H1 (cell line): ENCODE data around the gene TPRG1L. TPM values are rescaled to one million over a fixed set of nuclear protein-coding genes. Genes with fewer than 3 reads are reported as not detected.

Source experiments
- CTCF ChIA-PET: fragments of 300-600 bp; sonication (Branson Sonifier 250); formaldehyde crosslinking; loops from one replicate; lab custom pipeline; 2021; ENCODE audit not compliant: partially characterized antibody; lab: Charles Lee
- POLR2A ChIA-PET: fragments of 300-600 bp; sonication (Branson Sonifier 250); formaldehyde crosslinking; loops from one replicate; lab custom pipeline; 2021; ENCODE audit warnings: inconsistent platforms; ENCODE audit not compliant: partially characterized antibody; lab: Charles Lee
- DNase-seq, 2 experiments: peaks; one replicate each; pipeline versions ENCODE4 v3.0.0 to v3.0.0-alpha.2; 2010 to 2022; ENCODE audit warnings: low spot score in 2 of 2, low read depth in 1 of 2, mixed read lengths in 1 of 2
- FAIRE-seq: peaks from 2 replicates; lab custom pipeline; 2011; peaks lifted over from hg19 to GRCh38; lab: Jason Lieb, UNC
- H2AFZ ChIP-seq: 2 replicates; pipeline ENCODE4 v1.8.1; 2012; ENCODE audit warnings: low read length, inconsistent platforms
- H2AK5ac ChIP-seq: 2 replicates; pipeline ENCODE4 v1.6.1; 2013; ENCODE audit warnings: low read depth, low read length
- H2BK120ac ChIP-seq: replicated peaks from 2 replicates; pipeline ENCODE3; 2013; ENCODE audit warnings: low read depth, low read length, inconsistent platforms
- H2BK12ac ChIP-seq: 2 replicates; pipeline ENCODE4 v1.6.1; 2013; ENCODE audit warnings: low read depth, low read length
- H2BK15ac ChIP-seq: 2 replicates; pipeline ENCODE4 v1.6.1; 2013; ENCODE audit warnings: low read length
- H2BK20ac ChIP-seq: 2 replicates; pipeline ENCODE4 v1.6.1; 2013; ENCODE audit warnings: low read length
- H2BK5ac ChIP-seq: 2 replicates; pipeline ENCODE4 v1.6.1; 2013; ENCODE audit warnings: low read depth, low read length
- H3K14ac ChIP-seq: 2 replicates; pipeline ENCODE4 v1.6.1; 2013; ENCODE audit warnings: inconsistent platforms; ENCODE audit not compliant: insufficient read length
- H3K18ac ChIP-seq: 2 replicates; pipeline ENCODE4 v1.6.1; 2013; ENCODE audit warnings: low read length; ENCODE audit errors: extremely low read depth
- H3K23ac ChIP-seq: 2 replicates; pipeline ENCODE4 v1.6.1; 2013; ENCODE audit warnings: inconsistent platforms; ENCODE audit not compliant: insufficient read length
- H3K23me2 ChIP-seq: 2 replicates; pipeline ENCODE4 v1.6.1; 2013; ENCODE audit warnings: low read depth, low read length
- H3K27ac ChIP-seq: 2 replicates; pipeline ENCODE4 v1.6.1; 2011; ENCODE audit warnings: low read depth, low read length, inconsistent platforms
- H3K27me3 ChIP-seq, 4 experiments: replicated peaks in 1 of 4; 1 replicate in 1 of 4; 2 replicates in 3 of 4; pipeline versions ENCODE4 v1.6.1 to v1.8.1; 2011 to 2013; ENCODE audit warnings: low read length in 3 of 4, mild to moderate bottlenecking in 3 of 4, inconsistent platforms in 2 of 4, mixed read lengths in 2 of 4, moderate library complexity in 1 of 4; ENCODE audit not compliant: control insufficient read depth in 3 of 4, insufficient read depth in 3 of 4; ENCODE audit errors: extremely low read depth in 1 of 4
- H3K36me3 ChIP-seq, 4 experiments: 2 replicates each; pipeline versions ENCODE4 v1.6.1 to v1.8.1; 2011 to 2013; ENCODE audit warnings: mild to moderate bottlenecking in 4 of 4, low read length in 3 of 4, moderate library complexity in 2 of 4, control low read depth in 1 of 4, inconsistent platforms in 1 of 4; ENCODE audit not compliant: insufficient read depth in 4 of 4, control insufficient read depth in 2 of 4
- H3K4ac ChIP-seq: replicated peaks from 2 replicates; pipeline ENCODE3; 2013; ENCODE audit warnings: low read length, low read depth, mixed read lengths, inconsistent platforms; ENCODE audit not compliant: insufficient read length
- H3K4me1 ChIP-seq, 4 experiments: replicated peaks in 1 of 4; 1 replicate in 1 of 4; 2 replicates in 3 of 4; pipeline versions ENCODE4 v1.6.1 to v1.8.1; 2011 to 2013; ENCODE audit warnings: low read length in 3 of 4, inconsistent platforms in 2 of 4, mixed read lengths in 1 of 4; ENCODE audit not compliant: insufficient read depth in 4 of 4, control insufficient read depth in 3 of 4
- H3K4me2 ChIP-seq, 2 experiments: 2 replicates each; pipeline versions ENCODE4 v1.6.1 to v1.8.1; 2011 to 2013; ENCODE audit warnings: low read depth in 2 of 2, low read length in 2 of 2, control low read depth in 1 of 2, inconsistent platforms in 1 of 2, mild to moderate bottlenecking in 1 of 2; ENCODE audit not compliant: insufficient read depth in 1 of 2
- H3K4me3 ChIP-seq, 4 experiments: fragments of 200-600, 300-600 bp in 1 of 4; sonication (generic), shearing (Covaris generic), sonication (Bioruptor Twin) in 1 of 4; 2 replicates each; pipeline versions ENCODE4 v1.5.1 to v1.8.1; 2011 to 2016; ENCODE audit warnings: low read length in 4 of 4, low read depth in 3 of 4, control low read depth in 2 of 4, inconsistent platforms in 2 of 4, mild to moderate bottlenecking in 2 of 4, mixed read lengths in 1 of 4, moderate library complexity in 1 of 4; ENCODE audit not compliant: insufficient read depth in 2 of 4; ENCODE audit errors: extremely low read depth in 1 of 4
- H3K56ac ChIP-seq: replicated peaks from 2 replicates; pipeline ENCODE3; 2013; ENCODE audit warnings: low read depth, mild to moderate bottlenecking, mixed read lengths, low read length, inconsistent platforms; ENCODE audit not compliant: insufficient read length
- H3K79me1 ChIP-seq: 2 replicates; pipeline ENCODE4 v1.6.1; 2013; ENCODE audit warnings: low read depth, low read length, control low read depth
- H3K79me2 ChIP-seq, 2 experiments: 2 replicates each; pipeline versions ENCODE4 v1.6.1 to v1.8.1; 2012 to 2013; ENCODE audit warnings: low read length in 2 of 2, mild to moderate bottlenecking in 2 of 2, inconsistent platforms in 1 of 2; ENCODE audit not compliant: insufficient read depth in 2 of 2, control insufficient read depth in 1 of 2
- H3K9ac ChIP-seq, 4 experiments: replicated peaks in 1 of 4; 1 replicate in 1 of 4; 2 replicates in 3 of 4; pipeline versions ENCODE4 v1.6.1 to v1.8.1; 2011 to 2013; ENCODE audit warnings: low read depth in 3 of 4, low read length in 3 of 4, control low read depth in 2 of 4, mild to moderate bottlenecking in 2 of 4, moderate library complexity in 2 of 4, inconsistent platforms in 1 of 4; ENCODE audit errors: extremely low read depth in 1 of 4
- H3K9me3 ChIP-seq, 2 experiments: 2 replicates each; pipeline versions ENCODE4 v1.6.1 to v1.8.1; 2012 to 2013; ENCODE audit warnings: mild to moderate bottlenecking in 2 of 2, moderate library complexity in 2 of 2, control low read depth in 1 of 2, inconsistent platforms in 1 of 2, low read depth in 1 of 2, low read length in 1 of 2, mixed read lengths in 1 of 2; ENCODE audit not compliant: insufficient read depth in 2 of 2
- H4K20me1 ChIP-seq, 2 experiments: replicated peaks in 1 of 2; 2 replicates each; pipeline versions ENCODE3 to v1.8.1; 2011 to 2013; ENCODE audit warnings: inconsistent platforms in 2 of 2, low read length in 2 of 2, mild to moderate bottlenecking in 1 of 2; ENCODE audit not compliant: insufficient read depth in 2 of 2, control insufficient read depth in 1 of 2
- H4K5ac ChIP-seq: 2 replicates; pipeline ENCODE4 v1.6.1; 2013; ENCODE audit warnings: low read length, low read depth, mixed read lengths, inconsistent platforms; ENCODE audit not compliant: insufficient read length
- H4K8ac ChIP-seq: 2 replicates; pipeline ENCODE4 v1.8.0; 2013; ENCODE audit warnings: mild to moderate bottlenecking, moderate library complexity, low read length, inconsistent platforms; ENCODE audit not compliant: insufficient read depth; ENCODE audit errors: extremely low read depth
- H4K91ac ChIP-seq: replicated peaks from 2 replicates; pipeline ENCODE3; 2013; ENCODE audit warnings: low read length, mixed read lengths, inconsistent platforms; ENCODE audit not compliant: insufficient read length
- ATF2 ChIP-seq: IDR thresholded peaks from 2 replicates; pipeline ENCODE4 v1.6.1; 2012; ENCODE audit warnings: low read length, inconsistent platforms
- BRCA1 ChIP-seq: IDR thresholded peaks from 2 replicates; pipeline ENCODE4 v1.6.1; 2012; ENCODE audit warnings: low read depth, low read length, improper control_type of control experiment
- CHD1 ChIP-seq: IDR thresholded peaks from 2 replicates; pipeline ENCODE4 v1.6.1; 2012; ENCODE audit warnings: low read depth, low read length, improper control_type of control experiment
- CHD2 ChIP-seq: IDR thresholded peaks from 2 replicates; pipeline ENCODE4 v1.6.1; 2012; ENCODE audit warnings: low read length, improper control_type of control experiment
- CTBP2 ChIP-seq: IDR thresholded peaks from 2 replicates; pipeline ENCODE4 v1.7.0; 2011; ENCODE audit warnings: borderline replicate concordance, mild to moderate bottlenecking, moderate library complexity, mixed read lengths, low read length; ENCODE audit not compliant: insufficient read depth, insufficient read length
- EP300 ChIP-seq, 2 experiments: IDR thresholded peaks; 1 replicate in 1 of 2; 2 replicates in 1 of 2; pipeline ENCODE4 v1.6.1; 2011 to 2012; ENCODE audit warnings: low read depth in 2 of 2, low read length in 2 of 2, mild to moderate bottlenecking in 2 of 2, borderline replicate concordance in 1 of 2, inconsistent platforms in 1 of 2, moderate library complexity in 1 of 2
- HDAC2 ChIP-seq, 2 experiments: fragments of 300-600 bp in 1 of 2; sonication (generic) in 1 of 2; IDR thresholded peaks; 2 replicates each; pipeline ENCODE4 v1.6.1; 2011 to 2012; ENCODE audit warnings: low read depth in 2 of 2, low read length in 2 of 2, mild to moderate bottlenecking in 2 of 2, moderate library complexity in 2 of 2, borderline replicate concordance in 1 of 2, inconsistent platforms in 1 of 2
- NANOG ChIP-seq: IDR thresholded peaks from 2 replicates; pipeline ENCODE4 v1.6.1; 2011; ENCODE audit warnings: low read length, low read depth, mild to moderate bottlenecking, inconsistent platforms; ENCODE audit not compliant: insufficient read depth, poor library complexity, severe bottlenecking
- POU5F1 ChIP-seq: IDR thresholded peaks from 2 replicates; pipeline ENCODE4 v1.6.1; 2011; ENCODE audit warnings: low read depth, mild to moderate bottlenecking, low read length, moderate library complexity
- WGBS, 2 experiments: shearing (Covaris generic) in 1 of 2; methylation state at CpG; one replicate each; pipeline versions ENCODE4 v1.1.6 to v1.1.7; 2013 to 2015; ENCODE audit warnings: low lambda C conversion rate in 2 of 2, mixed read lengths in 2 of 2, inconsistent platforms in 1 of 2, low coverage in 1 of 2, missing lambda C conversion rate in 1 of 2; ENCODE audit not compliant: insufficient replicate concordance in 2 of 2, insufficient coverage in 1 of 2, insufficient read length in 1 of 2; ENCODE audit errors: extremely low coverage in 1 of 2, missing lambda C conversion rate in 1 of 2; 5-methylcytosine and 5-hydroxymethylcytosine counted together
- polyA plus RNA-seq, 7 experiments: library from polyadenylated mRNA; depleted of rRNA in 3 of 7; stranded (reverse) in 5 of 7; unstranded in 2 of 7; fragments of >200 nt in 5 of 7; fragments of 200-250 nt in 2 of 7; gene quantifications; 1 replicate in 5 of 7; 2 replicates in 1 of 7; 4 replicates in 1 of 7; pipeline versions ENCODE4 v1.2.1 to v1.2.3, GENCODE V29; 2011 to 2013; ENCODE audit warnings: missing spikeins in 2 of 7, mixed read lengths in 2 of 7
- total RNA-seq: library from RNA; stranded (reverse); fragmentation: NEBNext Ultra II Directional; extraction: Animal tissue kit (Norgen Biotek cat#: 25700); gene quantifications from 2 replicates; pipeline ENCODE4 v1.2.1, GENCODE V29; 2021

The TPRG1L gene
- total and polyA plus RNA-seq, 2 of the 8 experiments (the other 6 are each of a cell fraction or from before 2014, with no cell fraction given): 21.7 to 22.3 TPM

DNA sequence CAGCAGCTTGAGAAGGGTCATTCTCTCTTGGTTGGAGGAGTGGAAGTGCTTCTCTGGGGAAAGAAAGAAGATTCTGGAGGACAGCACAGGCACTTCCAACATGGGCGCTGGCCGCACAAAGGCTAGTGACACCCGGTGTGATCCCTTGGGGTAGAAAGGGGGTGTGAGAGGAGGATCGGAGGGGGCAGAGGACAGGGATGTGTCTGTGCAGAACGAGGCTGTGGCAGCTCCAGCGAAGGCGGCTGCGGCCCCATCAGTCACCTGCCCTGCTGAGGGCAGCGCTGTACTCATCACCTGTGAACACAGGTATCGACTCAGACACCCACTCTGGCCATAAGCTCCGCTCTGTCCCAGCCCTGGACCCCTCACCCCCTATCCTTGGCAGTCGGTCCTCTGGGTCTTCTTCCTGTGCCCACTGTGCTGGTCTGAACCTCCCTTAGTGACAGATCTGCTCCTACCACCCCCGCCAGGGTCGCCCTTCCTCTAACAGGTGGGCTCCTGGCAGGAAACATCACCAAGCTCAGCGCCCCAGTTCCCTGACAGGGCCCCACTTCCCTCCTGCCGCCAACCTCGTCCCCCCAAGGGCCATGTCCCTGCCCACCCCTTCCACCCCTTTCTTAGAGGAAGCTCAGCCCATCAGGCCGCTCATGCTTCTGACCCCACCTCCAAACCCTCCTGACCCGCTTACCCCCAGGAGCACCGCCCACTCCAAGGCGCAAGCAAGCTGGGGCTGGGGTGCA is 47.6 kb downstream of the TPRG1L start:
- Histone ChIP-seq H2BK120ac (no peak overlapping the region), H3K56ac (no peak overlapping the region), H3K18ac (no peak overlapping the region), H3K27me3 (peaks cover 0 to 3% (median 0%) of the 10 kb centered on the region in 4 experiments; a peak in 2 of 7 replicates), H4K5ac (no peak overlapping the region), H3K79me2 (no peaks in the 10 kb centered on the region), H3K9ac (no peak overlapping the region), H4K8ac (no peak overlapping the region), H2BK20ac (no peak overlapping the region), H4K20me1 (peaks cover 0 to 1% of the 10 kb centered on the region in 2 experiments), H2AFZ (no peak overlapping the region), H3K4me3 (no peak overlapping the region), H2BK5ac (no peak overlapping the region), H3K4ac (no peak overlapping the region), H3K23me2 (peaks cover 4% of the 10 kb centered on the region; the same call in 1 of the 2 replicates), H3K27ac (no peak overlapping the region), H2BK15ac (peak overlapping the region; percentile 46; the same call in 1 of the 2 replicates), H3K4me1 (peaks cover 0 to 30% (median 22%) of the 10 kb centered on the region in 4 experiments; a peak in 6 of 7 replicates), H3K14ac (no peak overlapping the region), H3K23ac (no peak overlapping the region), H4K91ac (no peak overlapping the region), H3K9me3 (no peaks in the 10 kb centered on the region), H2AK5ac (no peak overlapping the region), H3K79me1 (no peaks in the 10 kb centered on the region), H2BK12ac (peak overlapping the region; percentile 27; the same call in 1 of the 2 replicates), H3K4me2 (no peak overlapping the region), H3K36me3 (no peaks in the 10 kb centered on the region)
- WGBS, 2 experiments: 84% methylated on average over 18 of the region's 21 CpGs; no CpG with 5 or more reads in 1 of the 2 experiments
- no peak for FAIRE-seq
- POLR2A ChIA-PET: interaction anchor here (1.5 kb wide), 1 partner anchor 63 kb away, joined by 3 read pairs; no protein-coding TSS in a partner anchor
- CTCF ChIA-PET: interaction anchor here (0.8 to 2.2 kb wide), 10 partner anchors 10 to 219 kb away, joined by 3 to 7 read pairs (median 3); no protein-coding TSS in a partner anchor
- DNase-seq: no peak
- TF ChIP-seq CTBP2: no peak
- no peak for TF ChIP-seq CHD2
- TF ChIP-seq HDAC2 (IDR thresholded peaks at IDR 0.05; ENCODE audit: borderline replicate concordance in 1 of 2, low read depth in 2 of 2, low read length in 2 of 2): no peak
- TF ChIP-seq POU5F1: no peak
- TF ChIP-seq BRCA1: no peak
- no peak for TF ChIP-seq NANOG
- TF ChIP-seq ATF2: no peak
- no peak for TF ChIP-seq CHD1
- no peak for TF ChIP-seq EP300 (IDR thresholded peaks at IDR 0.05; ENCODE audit: borderline replicate concordance in 1 of 2, low read depth in 2 of 2, low read length in 2 of 2)
